A549 (cell line): ENCODE data around the gene VARS2. TPM values are rescaled to one million over a fixed set of nuclear protein-coding genes. Genes with fewer than 3 reads are reported as not detected.

Experiments
- ATAC-seq, 2 experiments: fragments of 200-7000 bp in 1 of 2; fragments of >200 bp in 1 of 2; cut with Nextera tagmentation in 1 of 2; cut with Tn5 transposase in 1 of 2; 3 replicates each; pipeline versions ENCODE4 v1.8.0 to v1.9.1; 2018 to 2020; ENCODE audit warnings: mild to moderate bottlenecking in 1 of 2, moderate library complexity in 1 of 2
- CTCF ChIA-PET: fragments of 300-600 bp; sonication (Branson Sonifier 250); formaldehyde crosslinking; extraction: SDS; loops from one replicate; lab custom pipeline; 2021; ENCODE audit warnings: antibody characterized with exemption, inconsistent platforms; lab: Yijun Ruan, JAX
- POLR2A ChIA-PET: fragments of 350-600 bp; formaldehyde crosslinking; extraction: SDS; loops from one replicate; lab custom pipeline; 2021; ENCODE audit warnings: antibody characterized with exemption, inconsistent platforms; lab: Yijun Ruan, JAX
- DNase-seq, 2 experiments: peaks; one replicate each; pipeline versions ENCODE4 v3.0.0 to v3.0.0-alpha.2; 2011 to 2016; ENCODE audit warnings: low read depth in 1 of 2, low spot score in 1 of 2
- FAIRE-seq: peaks from 2 replicates; lab custom pipeline; 2011; peaks lifted over from hg19 to GRCh38; lab: Jason Lieb, UNC
- H3K27ac ChIP-seq, 2 experiments: fragments of >200 bp; sonication (Bioruptor Twin); formaldehyde crosslinking; 3 replicates each; pipeline ENCODE4 v1.5.1; 2016 to 2017
- H3K4me1 ChIP-seq: fragments of >200 bp; sonication (Bioruptor Twin); formaldehyde crosslinking; 3 replicates; pipeline ENCODE4 v1.6.1; 2016
- H3K4me2 ChIP-seq: fragments of >200 bp; sonication (Bioruptor Twin); formaldehyde crosslinking; 3 replicates; pipeline ENCODE4 v1.6.1; 2016
- H3K4me3 ChIP-seq: fragments of >200 bp; sonication (Bioruptor Twin); formaldehyde crosslinking; 3 replicates; pipeline ENCODE4 v1.5.1; 2016
- H3K9me3 ChIP-seq: fragments of >200 bp; sonication (Bioruptor Twin); formaldehyde crosslinking; 3 replicates; pipeline ENCODE4 v1.6.1; 2016
- CBX2 ChIP-seq: fragments of 200-600 bp; sonication (generic); IDR thresholded peaks from 2 replicates; pipeline ENCODE4 v1.6.1; 2016; ENCODE audit warnings: low read depth, mild to moderate bottlenecking, borderline replicate concordance
- CBX8 ChIP-seq: fragments of 200-600 bp; sonication (generic); IDR thresholded peaks from 2 replicates; pipeline ENCODE4 v1.6.1; 2016
- CHD2 ChIP-seq: fragments of 150-350 bp; IDR thresholded peaks from 2 replicates; pipeline ENCODE4 v1.6.1; 2014; ENCODE audit warnings: low read length; ENCODE audit not compliant: partially characterized antibody
- CHD4 ChIP-seq: fragments of 200-600 bp; sonication (generic); IDR thresholded peaks from 2 replicates; pipeline ENCODE4 v1.6.1; 2016; ENCODE audit warnings: antibody characterized with exemption, mild to moderate bottlenecking, borderline replicate concordance
- E2F6 ChIP-seq: IDR thresholded peaks from 2 replicates; pipeline ENCODE4 v1.6.1; 2012; ENCODE audit warnings: low read depth, borderline replicate concordance
- ELK1 ChIP-seq: fragments of 150-350 bp; IDR thresholded peaks from 2 replicates; pipeline ENCODE4 v1.6.1; 2014; ENCODE audit warnings: low read depth, mild to moderate bottlenecking, low read length
- FOSL2 ChIP-seq, 2 experiments: fragments of 450-650 bp in 1 of 2; fragments of >200 bp in 1 of 2; sonication (Bioruptor Twin) in 1 of 2; formaldehyde crosslinking; IDR thresholded peaks; 2 replicates each; pipeline versions ENCODE4 v1.5.0 to v1.6.1; 2016 to 2020; ENCODE audit warnings: mild to moderate bottlenecking in 1 of 2, moderate library complexity in 1 of 2
- HDAC2 ChIP-seq: fragments of 200-600 bp; sonication (generic); IDR thresholded peaks from 2 replicates; pipeline ENCODE4 v1.6.1; 2016
- HOXA7 ChIP-seq: fragments of 250-450 bp; sonication (Bioruptor Pico); IDR thresholded peaks from 2 replicates; pipeline ENCODE4 v1.5.0; 2020; ENCODE audit warnings: mild to moderate bottlenecking, moderate library complexity
- KDM1A ChIP-seq: fragments of 200-600 bp; sonication (generic); IDR thresholded peaks from 2 replicates; pipeline ENCODE4 v1.6.1; 2016; ENCODE audit warnings: low read depth, mild to moderate bottlenecking
- KDM5A ChIP-seq: fragments of 200-600 bp; sonication (generic); IDR thresholded peaks from 2 replicates; pipeline ENCODE4 v1.6.1; 2016; ENCODE audit warnings: antibody characterized with exemption, mild to moderate bottlenecking
- MAZ ChIP-seq: fragments of 150-350 bp; IDR thresholded peaks from 2 replicates; pipeline ENCODE4 v1.6.1; 2014; ENCODE audit warnings: antibody characterized with exemption, low read depth, low read length, borderline replicate concordance
- NPAS2 ChIP-seq: fragments of 250-450 bp; sonication (Bioruptor Pico); IDR thresholded peaks from 2 replicates; pipeline ENCODE4 v1.8.0; 2022; ENCODE audit warnings: mild to moderate bottlenecking, moderate library complexity, borderline replicate concordance
- NR3C1 ChIP-seq: fragments of >200 bp; sonication (Bioruptor Twin); formaldehyde crosslinking; IDR thresholded peaks from 3 replicates; pipeline ENCODE4 v1.6.1; 2017
- POLR2AphosphoS2 ChIP-seq: conservative IDR thresholded peaks from 2 replicates; pipeline ENCODE4 v1.6.1; 2012; ENCODE audit warnings: low read length, improper control_type of control experiment, inconsistent platforms
- RFX5 ChIP-seq: fragments of 450-650 bp; IDR thresholded peaks from 2 replicates; pipeline ENCODE4 v1.7.1; 2014; ENCODE audit warnings: antibody characterized with exemption, mild to moderate bottlenecking, moderate library complexity
- RNF2 ChIP-seq: fragments of 200-600 bp; sonication (generic); IDR thresholded peaks from 2 replicates; pipeline ENCODE4 v1.6.1; 2016; ENCODE audit warnings: low read depth, mild to moderate bottlenecking, antibody characterized with exemption, moderate library complexity, borderline replicate concordance
- WGBS: methylation state at CpG from one replicate; pipeline ENCODE4 v1.1.6; 2017; ENCODE audit errors: missing lambda C conversion rate; 5-methylcytosine and 5-hydroxymethylcytosine counted together
- polyA plus RNA-seq, 4 experiments: library from polyadenylated mRNA; depleted of rRNA in 3 of 4; stranded (reverse); fragments of >200 nt; fragmentation: RNase III in 1 of 4; extraction: RNeasy Plus Mini Kit Qiagen cat#74134 plus additional on column Dnase treatment in 1 of 4; gene quantifications; 2 replicates in 3 of 4; 3 replicates in 1 of 4; pipeline ENCODE4 v1.2.3, GENCODE V29; 2011 to 2017
- TF ChIP-seq, protein P1 (sequence below): fragments of >200 bp; sonication (Bioruptor Twin); formaldehyde crosslinking; IDR thresholded peaks from 3 replicates; pipeline ENCODE4 v1.5.1; 2016
- TF ChIP-seq, protein P2 (sequence below): IDR thresholded peaks from 2 replicates; pipeline ENCODE4 v1.6.1; 2012
- TF ChIP-seq, protein P3 (sequence below): fragments of 250-450 bp; sonication (Bioruptor Pico); IDR thresholded peaks from 2 replicates; pipeline ENCODE4 v1.5.0; 2021; ENCODE audit warnings: mild to moderate bottlenecking, moderate library complexity, borderline replicate concordance

Gene VARS2
- polyA plus RNA-seq, 2 of the 4 experiments (the other 2 are of a cell fraction), result 15.0 to 15.5 TPM

GRCh38 chr6:30890646-30891449 is 23.2 kb upstream of the VARS2 start:
- Histone ChIP-seq H3K9me3 (no peaks in the 10 kb centered on the region), H3K4me2 (no peak overlapping the region)
- FAIRE-seq (no peak), ATAC-seq (no peak)
- TF ChIP-seq CBX8, result no peak
- no peak for TF ChIP-seq CBX2
- TF ChIP-seq CHD2, result no peak
- TF ChIP-seq NPAS2 (CRISPR knock-in tag), result no peak
- TF ChIP-seq RNF2, result no peak
- TF ChIP-seq ELK1, result no peak
- no peak for TF ChIP-seq E2F6
- no peak for TF ChIP-seq HDAC2
- TF ChIP-seq CHD4, result no peak
- no peak for TF ChIP-seq FOSL2 (IDR thresholded peaks at IDR 0.05)
- TF ChIP-seq FOSL2 (CRISPR knock-in tag; IDR thresholded peaks at IDR 0.05), result no peak
- TF ChIP-seq MAZ, result no peak
- TF ChIP-seq, protein P1, sequence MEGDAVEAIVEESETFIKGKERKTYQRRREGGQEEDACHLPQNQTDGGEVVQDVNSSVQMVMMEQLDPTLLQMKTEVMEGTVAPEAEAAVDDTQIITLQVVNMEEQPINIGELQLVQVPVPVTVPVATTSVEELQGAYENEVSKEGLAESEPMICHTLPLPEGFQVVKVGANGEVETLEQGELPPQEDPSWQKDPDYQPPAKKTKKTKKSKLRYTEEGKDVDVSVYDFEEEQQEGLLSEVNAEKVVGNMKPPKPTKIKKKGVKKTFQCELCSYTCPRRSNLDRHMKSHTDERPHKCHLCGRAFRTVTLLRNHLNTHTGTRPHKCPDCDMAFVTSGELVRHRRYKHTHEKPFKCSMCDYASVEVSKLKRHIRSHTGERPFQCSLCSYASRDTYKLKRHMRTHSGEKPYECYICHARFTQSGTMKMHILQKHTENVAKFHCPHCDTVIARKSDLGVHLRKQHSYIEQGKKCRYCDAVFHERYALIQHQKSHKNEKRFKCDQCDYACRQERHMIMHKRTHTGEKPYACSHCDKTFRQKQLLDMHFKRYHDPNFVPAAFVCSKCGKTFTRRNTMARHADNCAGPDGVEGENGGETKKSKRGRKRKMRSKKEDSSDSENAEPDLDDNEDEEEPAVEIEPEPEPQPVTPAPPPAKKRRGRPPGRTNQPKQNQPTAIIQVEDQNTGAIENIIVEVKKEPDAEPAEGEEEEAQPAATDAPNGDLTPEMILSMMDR, result no peak
- TF ChIP-seq RFX5, result no peak
- TF ChIP-seq, protein P2, sequence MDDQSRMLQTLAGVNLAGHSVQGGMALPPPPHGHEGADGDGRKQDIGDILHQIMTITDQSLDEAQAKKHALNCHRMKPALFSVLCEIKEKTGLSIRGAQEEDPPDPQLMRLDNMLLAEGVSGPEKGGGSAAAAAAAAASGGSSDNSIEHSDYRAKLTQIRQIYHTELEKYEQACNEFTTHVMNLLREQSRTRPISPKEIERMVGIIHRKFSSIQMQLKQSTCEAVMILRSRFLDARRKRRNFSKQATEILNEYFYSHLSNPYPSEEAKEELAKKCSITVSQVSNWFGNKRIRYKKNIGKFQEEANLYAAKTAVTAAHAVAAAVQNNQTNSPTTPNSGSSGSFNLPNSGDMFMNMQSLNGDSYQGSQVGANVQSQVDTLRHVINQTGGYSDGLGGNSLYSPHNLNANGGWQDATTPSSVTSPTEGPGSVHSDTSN, result no peak
- TF ChIP-seq POLR2AphosphoS2, result no peak
- TF ChIP-seq HOXA7, result no peak
- TF ChIP-seq KDM5A, result no peak
- TF ChIP-seq, protein P3, sequence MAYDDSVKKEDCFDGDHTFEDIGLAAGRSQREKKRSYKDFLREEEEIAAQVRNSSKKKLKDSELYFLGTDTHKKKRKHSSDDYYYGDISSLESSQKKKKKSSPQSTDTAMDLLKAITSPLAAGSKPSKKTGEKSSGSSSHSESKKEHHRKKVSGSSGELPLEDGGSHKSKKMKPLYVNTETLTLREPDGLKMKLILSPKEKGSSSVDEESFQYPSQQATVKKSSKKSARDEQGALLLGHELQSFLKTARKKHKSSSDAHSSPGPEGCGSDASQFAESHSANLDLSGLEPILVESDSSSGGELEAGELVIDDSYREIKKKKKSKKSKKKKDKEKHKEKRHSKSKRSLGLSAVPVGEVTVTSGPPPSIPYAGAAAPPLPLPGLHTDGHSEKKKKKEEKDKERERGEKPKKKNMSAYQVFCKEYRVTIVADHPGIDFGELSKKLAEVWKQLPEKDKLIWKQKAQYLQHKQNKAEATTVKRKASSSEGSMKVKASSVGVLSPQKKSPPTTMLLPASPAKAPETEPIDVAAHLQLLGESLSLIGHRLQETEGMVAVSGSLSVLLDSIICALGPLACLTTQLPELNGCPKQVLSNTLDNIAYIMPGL (CRISPR knock-in tag), result no peak
- no peak for TF ChIP-seq NR3C1
- TF ChIP-seq KDM1A, result no peak
- TF ChIP-seq, all 56 proteins: peak for 0
- no peak for DNase-seq
- Histone ChIP-seq H3K27ac (peak overlapping the region in 1 of 2 experiments; percentile 35; a peak in 1 of 6 replicates), H3K4me1 (peaks cover 25% of the 10 kb centered on the region), H3K4me3 (no peak overlapping the region)
- ChIA-PET POLR2A (no interaction called here), CTCF (interaction anchor here (0.7 to 1.7 kb wide), 11 partner anchors 9 to 211 kb away, joined by 3 to 4 read pairs (median 3); no protein-coding TSS in a partner anchor)
- 74% methylated on average over 6 of the region's 12 CpGs for WGBS
